GM12873 (cell line): Measurements from ENCODE around the gene FGF3.

Experiments
- TF ChIP-seq, protein P1 (sequence below): IDR thresholded peaks from 2 replicates; pipeline ENCODE4 v1.5.1; 2012; ENCODE audit warnings: low read depth, mild to moderate bottlenecking, moderate library complexity, low read length, control low read depth; ENCODE audit not compliant: insufficient read depth; ENCODE audit errors: missing control alignments

FGF3 gene

DNA sequence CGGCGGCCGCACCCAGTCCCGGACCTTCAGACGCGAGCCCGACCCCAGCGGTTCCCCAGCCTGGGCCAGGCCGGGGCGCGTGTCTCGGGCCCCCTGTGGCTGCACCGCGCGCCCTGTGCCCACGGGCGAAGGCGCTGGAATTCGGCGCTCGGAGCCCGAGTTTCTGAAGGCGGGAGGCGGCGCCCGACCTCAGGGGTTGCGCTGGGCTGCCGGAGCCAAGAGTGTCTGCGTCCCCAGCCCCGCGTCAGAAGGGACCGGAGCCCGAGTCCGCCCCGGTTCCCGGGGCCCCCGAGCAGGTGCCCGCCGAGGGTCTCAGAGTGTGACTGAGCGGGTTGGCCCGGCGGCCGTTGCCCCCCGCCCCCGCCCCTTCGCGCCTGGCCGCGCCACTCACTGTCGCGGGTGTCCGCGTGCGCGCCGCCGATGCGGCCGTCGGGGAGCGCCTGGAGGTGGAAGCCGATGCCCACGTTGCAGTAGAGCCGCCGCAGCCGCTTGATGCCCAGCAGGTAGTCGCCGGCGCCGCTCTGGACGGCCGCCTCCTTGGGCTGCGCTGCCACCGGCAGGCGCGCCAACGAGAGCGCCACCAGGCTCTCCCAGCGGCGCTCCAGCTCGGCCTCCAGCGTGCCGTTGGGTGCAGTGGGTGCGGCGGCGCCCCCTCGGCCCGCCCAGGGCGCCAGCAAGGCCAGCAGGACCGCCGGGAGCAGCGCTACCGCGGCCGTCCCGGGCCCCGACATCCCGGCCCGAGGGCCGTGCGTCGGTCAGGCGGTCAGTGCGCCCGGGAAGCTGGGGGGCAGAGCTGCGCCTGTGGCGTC, 44.7 kb downstream of the FGF3 start:
- TF ChIP-seq, protein P1, sequence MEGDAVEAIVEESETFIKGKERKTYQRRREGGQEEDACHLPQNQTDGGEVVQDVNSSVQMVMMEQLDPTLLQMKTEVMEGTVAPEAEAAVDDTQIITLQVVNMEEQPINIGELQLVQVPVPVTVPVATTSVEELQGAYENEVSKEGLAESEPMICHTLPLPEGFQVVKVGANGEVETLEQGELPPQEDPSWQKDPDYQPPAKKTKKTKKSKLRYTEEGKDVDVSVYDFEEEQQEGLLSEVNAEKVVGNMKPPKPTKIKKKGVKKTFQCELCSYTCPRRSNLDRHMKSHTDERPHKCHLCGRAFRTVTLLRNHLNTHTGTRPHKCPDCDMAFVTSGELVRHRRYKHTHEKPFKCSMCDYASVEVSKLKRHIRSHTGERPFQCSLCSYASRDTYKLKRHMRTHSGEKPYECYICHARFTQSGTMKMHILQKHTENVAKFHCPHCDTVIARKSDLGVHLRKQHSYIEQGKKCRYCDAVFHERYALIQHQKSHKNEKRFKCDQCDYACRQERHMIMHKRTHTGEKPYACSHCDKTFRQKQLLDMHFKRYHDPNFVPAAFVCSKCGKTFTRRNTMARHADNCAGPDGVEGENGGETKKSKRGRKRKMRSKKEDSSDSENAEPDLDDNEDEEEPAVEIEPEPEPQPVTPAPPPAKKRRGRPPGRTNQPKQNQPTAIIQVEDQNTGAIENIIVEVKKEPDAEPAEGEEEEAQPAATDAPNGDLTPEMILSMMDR: no peak

DNA sequence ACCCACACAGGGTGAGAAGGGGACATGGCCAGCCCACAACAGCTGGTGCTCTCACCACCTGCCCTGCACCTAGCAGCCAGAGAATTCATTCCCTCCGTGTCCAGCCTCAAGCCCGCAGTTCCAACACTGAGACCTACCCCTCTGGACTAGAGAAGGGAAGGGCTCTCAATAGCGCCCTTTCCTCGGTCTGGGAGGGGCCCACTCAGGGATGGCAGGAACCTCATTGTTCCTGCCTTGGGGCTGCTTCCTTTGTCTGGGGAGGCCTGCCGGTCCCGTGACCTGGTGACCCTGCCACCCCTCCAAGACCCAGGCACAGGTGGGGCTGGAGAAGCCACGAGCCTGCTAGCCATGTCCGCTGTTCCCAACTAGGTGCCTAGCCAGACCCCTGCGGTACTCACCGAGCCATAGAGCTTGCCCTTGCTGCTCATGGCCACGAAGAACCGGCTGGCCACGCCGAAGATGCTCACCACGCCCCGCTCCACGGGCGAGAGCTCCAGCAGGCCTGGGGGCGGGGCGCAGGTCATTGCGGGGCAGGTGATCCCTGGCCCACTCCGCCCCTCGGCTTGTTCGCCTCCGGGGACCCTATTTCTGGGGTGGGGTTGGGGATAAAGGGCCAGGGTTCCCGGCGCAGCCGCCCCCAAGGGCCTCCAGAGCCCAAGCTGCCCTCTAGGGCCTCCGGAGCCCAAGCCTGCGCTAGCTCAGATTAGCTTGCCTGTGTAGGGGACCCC, 45.4 kb downstream of the FGF3 start:
- TF ChIP-seq, protein P1: no peak

DNA sequence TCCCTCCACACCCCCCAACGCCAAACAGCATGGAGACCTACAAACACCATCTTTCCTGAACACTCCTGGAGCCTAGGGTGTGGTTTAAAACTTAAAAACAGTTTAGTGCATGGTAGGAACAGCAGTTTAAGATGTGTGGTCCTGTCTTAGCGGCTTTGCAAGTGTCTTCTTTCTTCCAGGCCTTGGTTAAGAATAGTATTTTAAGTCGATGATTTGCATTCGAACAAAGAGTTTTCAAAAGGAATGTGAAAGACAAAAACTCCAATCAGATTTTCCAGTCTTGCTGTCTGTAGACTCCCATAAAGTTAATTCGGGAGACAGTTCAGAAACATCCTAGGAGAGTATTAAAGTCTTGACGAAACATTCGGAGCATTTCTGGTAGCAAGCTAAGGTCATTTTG, 47.8 kb downstream of the FGF3 start:
- TF ChIP-seq, protein P1: no peak

DNA sequence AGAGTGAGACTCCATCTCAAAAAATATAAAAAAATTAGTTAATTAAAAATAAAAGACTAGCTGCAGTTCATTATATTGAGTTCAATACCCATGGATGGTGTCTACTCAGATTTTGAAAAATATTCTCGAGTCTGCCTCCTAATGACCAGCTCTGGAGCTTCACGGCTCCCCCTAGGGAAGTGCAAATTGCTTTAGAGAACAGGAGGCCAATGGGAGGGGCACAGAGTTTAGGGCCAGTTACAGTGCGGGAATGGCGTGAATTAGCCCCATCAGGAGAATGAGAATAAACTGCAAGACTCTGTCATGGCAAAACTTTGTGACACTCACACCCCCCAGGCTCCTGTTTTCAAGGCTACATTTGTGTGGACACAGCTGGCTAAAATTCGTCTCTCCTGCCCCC, 48.7 kb downstream of the FGF3 start:
- TF ChIP-seq, protein P1: no peak

DNA sequence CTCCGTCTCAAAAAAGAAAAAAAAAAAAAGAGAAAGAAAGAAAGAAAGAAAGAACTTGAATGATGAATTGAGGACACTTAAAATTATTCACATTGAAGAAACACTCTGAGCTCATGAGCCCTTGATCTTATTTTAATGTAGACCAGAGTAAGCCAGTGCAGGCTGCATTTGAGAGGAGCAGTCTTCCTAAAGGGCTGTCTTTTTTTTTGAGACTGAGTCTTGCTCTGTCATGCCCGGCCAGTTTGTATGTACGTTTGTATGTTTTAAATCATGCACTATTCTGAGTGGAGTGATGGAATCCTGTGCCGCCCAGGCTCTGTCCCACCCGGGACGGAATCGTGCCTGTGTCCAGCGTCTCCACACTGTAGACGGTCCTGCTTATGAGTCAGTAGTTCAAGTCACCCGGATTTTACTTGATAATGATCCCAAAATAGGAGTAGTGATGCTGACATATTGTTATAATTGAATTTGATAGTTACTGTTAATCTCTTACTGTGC, 53.7 kb downstream of the FGF3 start:
- TF ChIP-seq, protein P1: no peak

DNA sequence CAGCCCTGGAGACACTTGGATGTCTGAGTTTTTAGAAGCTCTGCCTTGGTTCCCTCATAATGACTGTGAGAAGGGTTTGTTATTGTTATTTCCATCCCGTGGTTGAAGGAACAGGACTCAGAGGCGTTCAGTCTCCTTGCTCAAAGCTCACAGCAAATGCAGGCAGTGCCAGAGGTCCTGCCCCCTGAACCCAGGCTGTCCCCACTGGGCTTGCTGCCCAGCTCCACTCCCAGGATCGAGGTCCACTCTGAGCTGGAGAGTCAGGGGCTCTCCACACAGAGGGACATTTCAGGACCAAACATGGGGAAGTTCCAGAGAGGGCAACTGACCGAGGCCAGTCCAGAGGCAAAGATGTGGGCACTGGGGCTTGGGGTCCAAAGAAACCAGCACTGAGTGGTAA, 58.9 kb downstream of the FGF3 start:
- TF ChIP-seq, protein P1: no peak
